Activated naive CD4-positive, alpha-beta T cell treated with anti-CD3 and anti-CD28 coated beads, Interleukin-2, amount 50 U/mL, for 16 hours (primary cell): ENCODE results near the gene SLC25A25.

Source experiments
- DNase-seq: peaks from one replicate; pipeline ENCODE4 v3.0.0-alpha.2; 2020

SLC25A25 gene

DNA sequence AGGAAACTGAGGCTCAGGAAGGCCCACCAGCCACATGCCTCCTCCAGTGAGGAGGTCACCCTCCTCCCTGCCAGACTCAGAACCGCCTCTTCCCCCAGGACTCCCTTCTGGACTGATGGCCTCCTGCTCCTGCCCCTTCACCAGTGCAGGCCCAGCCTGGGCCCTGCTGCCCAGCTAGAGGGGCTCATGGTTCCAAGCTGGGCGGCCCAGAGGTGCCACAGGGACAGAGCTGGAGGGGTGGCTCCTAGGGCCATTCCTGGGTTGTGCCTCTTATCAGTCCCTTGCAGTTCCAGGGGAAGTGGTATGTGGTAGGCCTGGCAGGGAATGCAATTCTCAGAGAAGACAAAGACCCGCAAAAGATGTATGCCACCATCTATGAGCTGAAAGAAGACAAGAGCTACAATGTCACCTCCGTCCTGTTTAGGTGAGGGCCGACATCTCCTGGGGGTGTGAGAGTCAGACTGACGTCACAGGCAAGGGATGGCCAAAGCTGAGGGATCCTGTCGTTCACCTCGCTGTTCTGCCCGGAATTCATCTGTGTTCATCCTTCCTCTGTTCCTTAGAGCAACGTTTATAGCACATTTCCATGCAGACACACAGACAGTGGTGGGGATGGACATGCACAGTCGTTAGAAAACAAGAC, 82.0 kb downstream of the SLC25A25 start:
- DNase-seq = no peak

DNA sequence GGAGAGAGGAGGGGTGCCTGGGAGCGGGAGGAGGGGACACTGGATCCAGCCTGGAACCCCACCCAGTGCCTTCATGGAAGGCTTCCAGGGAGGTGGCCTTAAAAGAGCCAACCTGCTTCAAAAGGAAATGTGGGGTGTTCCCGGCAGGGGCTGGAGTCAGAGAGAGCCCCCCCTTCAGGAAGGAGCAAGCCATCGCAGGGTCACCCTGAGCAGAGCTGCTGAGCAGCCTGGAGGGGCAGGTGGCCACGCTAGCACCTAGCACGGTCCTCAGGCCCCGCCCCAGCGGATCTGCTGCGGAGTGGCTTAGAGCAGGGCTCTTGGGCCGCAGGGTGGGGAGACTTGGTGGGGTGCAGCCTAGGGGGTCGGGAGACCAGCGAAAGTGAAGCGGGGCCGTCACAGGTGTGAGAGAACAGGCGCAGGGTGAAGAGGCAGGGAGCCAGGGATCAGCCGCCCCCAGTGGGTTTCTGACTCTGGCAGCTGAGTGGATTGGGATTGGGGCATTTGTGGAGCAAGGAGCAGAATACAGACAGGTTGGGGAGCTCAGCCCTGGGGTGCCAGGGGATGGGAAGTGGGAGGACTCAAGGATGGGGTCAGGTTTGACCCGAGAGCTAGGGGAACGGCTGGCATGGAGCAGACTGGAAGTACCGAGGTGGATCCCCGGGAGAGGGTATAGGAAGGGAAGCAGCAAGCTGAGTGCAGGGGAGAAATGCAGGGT, 82.7 kb downstream of the SLC25A25 start:
- no peak for DNase-seq

GRCh38 chr9:128151309-128152132, 83.5 kb downstream of the SLC25A25 start:
- no peak for DNase-seq

DNA sequence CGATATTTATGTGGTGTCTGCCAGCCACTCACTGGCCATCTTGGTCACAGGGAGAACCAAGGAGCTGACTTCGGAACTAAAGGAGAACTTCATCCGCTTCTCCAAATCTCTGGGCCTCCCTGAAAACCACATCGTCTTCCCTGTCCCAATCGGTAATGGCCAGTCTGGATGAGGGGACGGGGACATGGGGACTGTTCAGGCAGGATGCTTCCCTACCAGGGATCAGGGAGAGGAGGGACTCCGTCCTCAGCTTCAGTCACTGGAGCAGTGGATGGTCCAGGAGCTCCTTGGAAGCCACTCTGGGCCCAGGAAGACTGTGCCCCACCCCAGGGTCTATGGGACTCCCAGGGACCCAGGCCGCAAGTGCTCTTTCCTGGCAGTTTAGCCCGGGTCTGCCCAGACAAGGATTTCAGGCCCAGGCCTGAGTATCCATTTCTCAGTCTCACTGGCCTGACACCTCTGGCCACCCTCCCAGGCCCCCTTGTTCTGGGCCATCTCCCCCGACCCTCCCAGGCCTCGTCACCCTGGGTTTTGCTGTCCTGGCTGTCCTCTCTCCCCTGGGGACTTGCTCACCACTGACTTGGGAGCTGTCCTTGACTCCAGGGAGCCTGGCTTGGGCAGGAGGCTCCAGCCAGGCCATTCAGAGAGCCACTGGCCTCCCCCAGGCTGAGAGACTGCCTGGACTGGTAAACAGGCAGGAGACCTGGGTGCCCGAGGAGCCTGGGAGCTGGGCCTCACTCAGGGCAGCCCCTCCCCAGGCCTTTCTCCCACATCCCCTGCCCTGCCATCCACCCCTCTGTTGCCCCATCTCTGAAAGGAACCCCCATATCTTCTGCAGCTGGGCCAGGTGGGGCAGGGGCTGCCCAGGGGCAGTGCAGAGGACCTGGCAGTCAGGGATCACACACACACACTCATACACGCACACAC, 84.4 kb downstream of the SLC25A25 start:
- no peak for DNase-seq

DNA sequence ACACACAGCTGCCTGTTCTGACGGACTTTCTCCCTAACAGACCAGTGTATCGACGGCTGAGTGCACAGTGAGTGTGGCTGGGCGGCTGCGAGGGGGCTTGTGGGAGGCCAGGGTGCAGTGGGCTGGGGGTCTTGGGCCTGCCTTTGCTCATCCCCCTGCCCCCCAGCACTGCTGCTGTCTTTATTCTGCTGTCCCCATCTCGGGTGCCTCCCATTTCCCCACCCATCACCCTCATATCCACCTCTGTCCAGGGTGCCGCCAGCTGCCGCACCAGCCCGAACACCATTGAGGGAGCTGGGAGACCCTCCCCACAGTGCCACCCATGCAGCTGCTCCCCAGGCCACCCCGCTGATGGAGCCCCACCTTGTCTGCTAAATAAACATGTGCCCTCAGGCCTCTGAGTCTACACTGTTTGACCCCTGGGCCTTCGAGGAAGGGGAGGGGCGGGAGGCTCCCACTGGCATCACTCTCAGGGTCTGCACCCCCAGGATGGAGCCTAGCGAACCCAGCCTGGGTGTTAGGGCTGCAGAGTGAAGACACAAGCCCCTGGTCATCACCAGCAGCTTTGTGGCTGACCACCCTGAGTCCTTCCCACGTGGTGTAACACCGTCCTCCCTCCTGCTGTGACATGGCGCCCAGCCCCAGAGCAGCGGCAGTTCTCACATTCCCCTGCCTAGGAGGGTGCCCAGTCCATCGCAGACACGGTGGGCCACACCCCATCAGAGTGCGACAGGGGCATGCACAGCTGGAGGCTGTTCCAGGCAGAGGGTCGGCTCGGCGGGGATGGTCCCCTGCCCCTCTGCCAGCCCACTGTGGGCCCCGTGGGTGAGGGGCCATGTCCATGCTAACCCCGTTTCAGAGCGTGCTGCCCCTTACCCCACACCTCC, 85.3 kb downstream of the SLC25A25 start:
- DNase-seq = no peak

DNA sequence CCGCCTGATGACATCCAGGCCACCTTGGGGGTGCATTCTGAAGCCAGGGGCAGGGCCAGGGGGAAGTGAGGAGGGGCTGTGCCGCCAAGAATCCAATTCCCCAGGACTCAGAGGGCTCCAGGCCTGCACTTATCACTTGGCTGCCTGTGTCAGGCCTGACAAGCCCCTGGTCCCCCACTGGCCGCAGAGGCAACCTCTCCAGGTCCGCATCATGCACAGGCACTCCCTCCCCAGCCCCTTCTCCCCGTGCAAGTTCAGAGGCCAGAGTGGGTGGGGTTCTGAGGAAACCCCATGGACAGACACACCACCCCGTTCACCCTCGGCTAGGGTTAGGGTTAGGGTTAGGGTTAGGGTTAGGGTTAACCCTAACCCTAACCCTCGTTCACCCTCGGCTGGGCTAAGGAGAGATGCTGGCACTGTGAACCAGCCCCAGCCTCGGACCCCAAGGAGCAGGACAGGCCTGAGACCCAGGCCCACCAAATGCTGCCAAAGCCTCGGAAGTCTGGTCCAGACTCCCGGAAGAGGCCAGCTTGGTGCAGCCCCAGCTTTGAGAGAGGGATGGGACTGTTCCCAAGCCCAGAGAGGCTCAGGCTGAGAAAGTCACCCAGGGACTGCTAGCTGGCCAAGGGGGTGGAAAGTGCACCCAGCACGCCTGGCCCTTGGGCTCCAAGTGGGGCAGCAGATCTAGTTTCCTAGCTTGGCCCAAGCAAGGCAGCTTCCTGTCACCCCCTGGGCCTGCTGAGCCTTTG, 86.1 kb downstream of the SLC25A25 start:
- no peak for DNase-seq

DNA sequence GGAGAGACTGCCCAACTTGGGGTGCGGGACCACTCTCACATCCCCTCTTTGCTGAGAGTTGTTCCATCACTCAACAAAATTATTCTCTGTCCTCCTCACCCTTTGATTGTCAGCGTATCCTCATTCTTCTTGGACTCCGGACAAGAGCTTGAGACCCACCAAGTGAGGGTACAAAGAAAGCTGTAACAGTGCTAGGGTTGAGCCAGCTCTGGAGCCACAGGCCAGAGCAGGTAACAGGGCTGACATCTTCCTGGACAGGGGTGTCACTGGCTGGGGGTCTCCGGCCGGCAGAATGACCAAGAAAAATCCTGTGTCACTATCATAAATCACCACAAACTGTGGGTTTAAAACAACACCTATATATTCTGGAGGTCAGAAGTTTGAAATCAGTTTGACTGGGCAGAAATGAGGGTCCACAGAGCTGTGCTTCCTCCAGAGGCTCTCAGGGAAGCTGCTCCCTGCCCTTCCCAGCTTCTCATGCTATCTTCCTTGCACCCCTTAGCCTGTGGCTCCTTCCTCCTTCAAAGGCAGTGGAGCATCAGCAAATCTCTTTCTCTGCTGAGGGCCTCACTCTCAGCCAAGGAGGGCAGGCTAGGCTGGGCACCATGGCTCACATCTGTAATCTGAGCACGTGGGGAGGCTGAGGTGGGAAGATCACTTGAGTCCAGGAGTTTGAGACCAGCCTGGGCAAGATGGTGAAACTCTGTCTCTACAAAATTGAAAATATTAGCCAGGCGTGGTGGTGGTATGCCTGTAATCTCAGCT, 87.9 kb downstream of the SLC25A25 start:
- DNase-seq = no peak
